ENCODE measurements around the gene SLC35C1.

SLC35C1 gene

DNA sequence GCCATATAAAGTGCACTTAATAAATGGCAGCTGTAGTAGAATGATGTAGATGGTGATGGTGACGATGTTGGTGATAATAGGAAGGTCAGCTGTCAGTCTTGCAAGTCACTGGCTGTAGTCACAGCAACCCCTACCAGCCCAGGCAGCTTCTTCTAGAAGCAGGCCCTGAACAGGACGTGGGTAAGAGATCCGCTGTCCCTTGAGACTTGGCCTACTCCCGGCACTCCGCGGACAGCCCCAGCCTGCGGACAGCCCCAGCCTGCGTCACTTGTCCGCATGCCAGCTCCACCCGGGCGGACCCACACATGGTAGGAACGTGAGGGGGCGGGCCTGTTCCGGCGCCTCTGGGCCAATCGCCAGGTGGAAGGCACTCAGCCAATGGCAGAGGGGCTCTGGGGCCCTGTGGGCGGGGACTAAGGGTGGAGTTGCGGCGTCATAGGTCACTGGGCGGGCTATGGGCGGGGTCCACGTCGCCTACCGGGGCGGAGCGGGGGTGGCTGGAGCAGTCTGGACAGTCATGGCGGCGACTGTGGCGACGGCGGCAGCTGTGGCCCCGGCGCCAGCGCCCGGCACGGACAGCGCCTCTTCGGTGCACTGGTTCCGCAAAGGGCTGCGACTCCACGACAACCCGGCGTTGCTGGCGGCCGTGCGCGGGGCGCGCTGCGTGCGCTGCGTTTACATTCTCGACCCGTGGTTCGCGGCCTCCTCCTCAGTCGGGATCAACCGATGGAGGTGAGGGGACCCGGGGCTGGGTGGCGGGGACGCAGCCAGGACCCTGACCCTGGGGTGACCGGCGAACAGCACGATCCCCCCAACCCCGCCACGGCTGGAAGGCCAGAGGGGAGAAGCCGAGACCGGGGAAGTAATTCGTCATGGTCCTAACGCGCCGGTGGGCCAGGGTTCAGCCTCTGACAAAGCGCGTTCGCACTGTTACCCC is 42.3 kb downstream of the SLC35C1 start, which contains the start of gene CRY2:
Gene CRY2 (plus strand): TSS at position 502 of the 937 bp plus-strand sequence. CDS start 16 bp downstream, at position 518.
- peak; percentile 97 to 99 for DNase-seq (ENCODE audit: low read depth in 2 of 2)

DNA sequence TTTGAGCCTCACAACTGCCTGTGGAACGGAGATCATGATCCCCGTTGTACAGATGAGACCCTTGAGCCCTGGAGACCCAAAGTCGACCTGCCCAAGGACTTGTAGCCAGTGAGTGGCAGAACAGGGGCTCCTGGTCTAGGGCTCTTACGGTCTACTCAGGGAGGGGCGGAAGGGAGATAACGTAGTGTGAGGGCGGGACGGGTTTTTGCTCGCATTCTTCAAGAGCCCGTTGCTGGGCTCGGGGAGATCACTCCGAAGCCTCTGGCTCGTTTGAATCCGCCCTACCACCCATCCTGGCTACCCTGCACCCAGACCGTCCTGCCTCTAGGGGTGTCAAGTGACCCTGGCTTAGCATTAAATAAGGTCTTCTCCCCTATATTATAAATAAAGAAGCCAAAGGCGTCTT is 43.0 kb downstream of the SLC35C1 start:
- peak; percentile 9 to 21 for DNase-seq (ENCODE audit: low read depth in 2 of 2)

GRCh38 chr11:45848654-45849081 is 43.7 kb downstream of the SLC35C1 start:
- no peak for DNase-seq (ENCODE audit: low read depth in 2 of 2)

DNA sequence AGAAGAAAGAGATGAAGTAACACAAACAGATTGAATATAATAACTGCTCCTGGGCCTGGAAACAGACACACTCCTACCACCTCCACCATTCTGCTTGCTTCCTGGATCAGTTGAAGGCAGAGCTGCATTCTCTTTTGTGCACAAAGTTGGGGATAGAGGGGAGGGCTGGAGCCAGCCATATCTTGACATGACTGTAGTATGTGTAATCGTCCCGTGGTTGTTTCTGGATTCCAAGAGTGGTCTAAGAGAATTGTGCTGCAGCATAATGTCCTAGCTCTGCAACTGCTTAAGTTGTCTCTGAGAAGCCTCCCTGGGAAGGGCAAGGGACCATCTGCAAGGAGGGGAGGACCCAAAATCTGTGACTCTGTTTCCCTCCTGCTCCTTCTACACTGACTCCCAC is 45.5 kb downstream of the SLC35C1 start:
- no peak for DNase-seq (ENCODE audit: low read depth in 2 of 2)

- DNase-seq (ENCODE audit: low read depth in 2 of 2), result no peak
Observed at GRCh38 chr11:45851228-45851627, 46.3 kb downstream of the SLC35C1 start.

DNA sequence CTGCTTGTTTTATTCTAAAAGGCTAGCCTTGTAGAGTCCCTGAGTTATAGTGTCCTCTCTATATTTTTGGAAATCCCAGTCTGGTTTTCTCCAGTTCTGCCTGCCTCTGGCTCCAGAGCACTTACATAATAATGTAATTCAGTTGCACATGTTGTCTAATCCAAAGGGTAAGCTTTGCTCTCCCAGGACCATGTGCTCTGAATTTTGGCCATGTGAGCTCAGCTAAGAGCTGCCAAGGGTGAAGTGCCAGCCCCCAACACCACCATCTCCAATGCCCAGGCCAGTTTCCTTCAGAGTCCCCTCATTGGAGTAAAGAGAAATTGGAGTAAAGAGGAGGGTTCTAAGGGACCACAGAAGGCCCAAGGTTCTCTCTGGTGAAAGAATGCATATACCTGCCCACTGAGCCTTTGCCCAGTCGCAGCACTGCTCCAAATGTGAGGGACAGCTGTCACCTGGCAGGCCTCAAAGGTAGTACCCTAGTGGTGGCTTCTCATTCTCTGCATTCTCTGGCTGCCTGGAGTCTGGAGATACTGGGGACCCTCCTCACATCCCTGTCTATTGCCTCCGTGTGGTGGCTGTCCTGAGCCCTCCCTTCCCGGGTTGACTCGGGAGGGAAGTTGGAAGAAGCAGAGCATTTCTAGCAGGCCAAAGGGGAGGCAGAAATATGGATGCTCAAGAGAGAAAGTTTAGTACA is 47.2 kb downstream of the SLC35C1 start:
- DNase-seq (ENCODE audit: low read depth in 2 of 2), result no peak

DNA sequence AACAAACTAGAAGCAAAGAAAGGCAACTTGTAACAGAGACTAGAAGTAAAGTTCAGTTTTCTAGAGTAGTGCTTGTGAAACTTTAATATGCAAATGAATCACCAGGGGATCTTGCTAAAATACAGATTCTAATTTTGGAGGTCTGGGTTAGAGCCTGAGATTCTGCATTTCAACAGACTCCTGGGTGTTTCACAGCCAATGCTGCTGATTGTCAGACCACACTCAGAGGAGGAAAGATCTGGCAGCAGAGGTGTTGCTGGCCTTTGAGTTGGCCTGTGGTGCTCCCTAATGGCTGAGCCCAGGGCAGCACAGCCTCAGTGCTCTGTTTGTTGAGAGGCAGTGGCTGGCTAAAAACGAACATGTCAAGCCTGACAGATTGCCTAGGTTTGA is 47.8 kb downstream of the SLC35C1 start:
- no peak for DNase-seq (ENCODE audit: low read depth in 2 of 2)

GRCh38 chr11:45853332-45854219 is 48.6 kb downstream of the SLC35C1 start:
- DNase-seq (ENCODE audit: low read depth in 2 of 2), result no peak

- DNase-seq (ENCODE audit: low read depth in 2 of 2), result no peak
Observed at GRCh38 chr11:45855308-45855707, 50.4 kb downstream of the SLC35C1 start.

GRCh38 chr11:45856044-45856468 is 51.1 kb downstream of the SLC35C1 start:
- no peak for DNase-seq (ENCODE audit: low read depth in 2 of 2)

DNA sequence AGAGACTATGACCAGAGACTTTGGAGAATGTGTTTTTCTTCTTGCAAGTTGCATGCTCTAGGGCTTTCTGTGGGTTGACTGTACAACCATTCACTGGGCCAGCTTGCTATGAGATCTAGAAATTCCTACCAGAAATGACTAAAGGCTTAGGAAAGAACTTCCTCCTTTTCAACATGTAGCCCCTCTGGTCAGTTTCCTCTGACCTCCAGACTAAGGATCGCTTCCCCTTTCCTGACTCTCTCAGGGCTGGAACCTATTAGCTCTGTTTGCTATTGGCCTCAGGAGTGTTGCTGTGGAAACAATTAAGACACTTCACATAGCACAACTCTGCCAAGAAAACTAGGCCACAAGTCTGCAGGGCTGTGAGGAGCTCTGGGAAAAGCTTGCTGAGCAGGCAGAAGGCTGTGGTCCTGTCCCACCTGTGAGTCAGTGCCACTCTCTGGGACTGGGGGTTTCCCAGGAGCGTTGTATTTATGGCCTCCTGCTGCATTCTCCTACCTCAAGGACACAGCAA is 53.1 kb downstream of the SLC35C1 start:
- DNase-seq (ENCODE audit: low read depth in 2 of 2), result no peak

- no peak for DNase-seq (ENCODE audit: low read depth in 2 of 2)
Observed at GRCh38 chr11:45858751-45859398, 53.9 kb downstream of the SLC35C1 start.

DNA sequence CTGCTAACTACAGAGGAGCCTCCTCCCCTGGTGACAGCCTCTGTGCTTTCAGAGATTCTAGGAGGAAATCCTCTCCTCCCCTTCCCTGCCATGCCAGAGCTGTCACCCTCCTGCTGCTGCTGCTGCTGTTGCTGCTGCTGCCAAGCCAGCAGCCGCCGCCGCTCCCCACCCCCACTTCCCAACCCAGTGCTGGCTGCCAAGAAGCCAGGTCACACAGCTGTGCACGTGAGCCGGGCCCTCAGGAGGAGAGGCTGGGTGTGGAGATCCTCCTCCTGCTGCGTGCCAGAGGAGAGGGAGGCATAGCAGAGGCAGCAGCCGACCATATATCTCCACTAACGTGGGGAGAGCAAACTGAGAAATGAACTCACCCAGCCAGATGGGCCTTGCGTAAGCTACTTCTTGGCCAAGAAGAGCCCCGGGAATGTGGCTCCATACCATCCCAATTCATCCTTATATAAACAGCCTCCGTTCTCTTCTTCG is 54.8 kb downstream of the SLC35C1 start:
- no peak for DNase-seq (ENCODE audit: low read depth in 2 of 2)

DNA sequence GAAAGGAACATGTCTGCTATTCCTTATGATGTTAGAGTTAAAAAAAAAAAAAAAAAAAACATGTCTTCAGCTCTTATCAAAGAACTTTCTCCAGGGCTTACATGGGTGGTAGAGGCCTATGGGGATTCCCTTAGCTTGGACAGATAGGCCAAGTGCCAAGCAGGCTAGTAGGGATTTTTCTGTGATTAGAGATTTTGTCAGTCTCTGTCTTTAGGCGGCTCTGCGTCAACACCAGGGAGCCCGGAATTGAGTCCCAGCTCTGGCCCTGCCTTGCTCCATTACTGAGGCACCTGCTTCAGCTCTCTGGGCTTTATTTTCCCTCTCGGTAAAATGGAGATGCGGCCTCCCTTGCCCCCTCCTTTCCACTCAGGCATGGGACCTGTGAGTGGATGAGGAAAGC is 55.4 kb downstream of the SLC35C1 start:
- no peak for DNase-seq (ENCODE audit: low read depth in 2 of 2)

DNA sequence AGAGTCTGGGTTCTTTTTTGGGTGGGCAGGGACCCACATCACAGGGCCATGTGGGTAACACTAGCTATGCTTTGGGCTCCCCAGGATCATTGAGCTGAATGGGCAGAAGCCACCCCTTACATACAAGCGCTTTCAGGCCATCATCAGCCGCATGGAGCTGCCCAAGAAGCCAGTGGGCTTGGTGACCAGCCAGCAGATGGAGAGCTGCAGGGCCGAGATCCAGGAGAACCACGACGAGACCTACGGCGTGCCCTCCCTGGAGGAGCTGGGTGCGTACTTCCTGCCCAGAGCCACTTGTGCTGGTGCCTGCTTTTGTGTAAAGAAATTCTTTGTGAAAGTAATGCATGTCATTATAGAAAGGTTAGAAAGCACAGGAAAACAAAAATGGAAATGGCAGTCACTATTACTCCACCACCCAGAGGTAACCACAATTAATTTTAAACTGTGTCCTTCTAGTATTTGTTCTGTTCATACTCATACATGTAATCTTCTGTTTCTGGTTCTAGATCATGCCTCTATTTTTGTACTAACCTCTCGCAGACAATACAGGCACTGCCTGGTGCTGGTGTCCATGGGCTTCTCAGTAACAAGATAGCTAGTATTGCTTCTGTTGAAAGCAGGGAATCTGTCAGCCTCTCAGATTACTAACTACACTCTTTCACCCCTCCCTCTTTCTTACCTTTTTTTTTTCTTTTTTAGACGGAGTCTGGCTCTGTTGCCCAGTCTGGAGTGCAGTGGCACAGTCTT is 56.0 kb downstream of the SLC35C1 start:
- no peak for DNase-seq (ENCODE audit: low read depth in 2 of 2)

Data from stimulated activated CD8-positive, alpha-beta memory T cell treated with anti-CD3 and anti-CD28 coated beads, Interleukin-15, amount 100 ng/mL, for 48 hours (primary cell).